Caco-2 (cell line): ENCODE results near the gene ARHGAP24. TPM values are rescaled to one million over a fixed set of nuclear protein-coding genes. Genes with fewer than 3 reads are reported as not detected.

Experiments
- BruUV-seq: library from RNA; stranded (reverse); fragments of 400-500 nt; replicated peaks from 2 replicates; lab custom pipeline; 2021; lab: Mats Ljungman, UMichigan
- CTCF ChIA-PET: fragments of 300-600 bp; sonication (Branson Sonifier 250); formaldehyde crosslinking; loops from one replicate; lab custom pipeline; 2022; ENCODE audit warnings: antibody characterized with exemption; lab: Charles Lee
- POLR2A ChIA-PET: fragments of 300-600 bp; sonication (Branson Sonifier 250); formaldehyde crosslinking; loops from one replicate; lab custom pipeline; 2022; ENCODE audit warnings: antibody characterized with exemption; lab: Charles Lee
- DNase-seq, 2 experiments: peaks; one replicate each; pipeline versions ENCODE4 v3.0.0 to v3.0.0-alpha.2; 2020 to 2022
- H3K27me3 ChIP-seq: replicated peaks from 2 replicates; pipeline ENCODE4 v1.6.0; 2011; ENCODE audit warnings: low read length; ENCODE audit not compliant: control insufficient read depth, insufficient read depth
- H3K36me3 ChIP-seq: 2 replicates; pipeline ENCODE4 v1.5.1; 2011; ENCODE audit warnings: low read length; ENCODE audit not compliant: control insufficient read depth, insufficient read depth
- H3K4me1 ChIP-seq: fragments of 250-450 bp; sonication (Bioruptor Pico); 2 replicates; pipeline ENCODE4 v1.5.1; 2020; ENCODE audit warnings: mild to moderate bottlenecking
- H3K4me3 ChIP-seq: 2 replicates; pipeline ENCODE4 v1.5.1; 2011; ENCODE audit warnings: low read depth, mild to moderate bottlenecking, control low read depth, low read length
- H3K9me3 ChIP-seq: fragments of 250-450 bp; sonication (Bioruptor Pico); 2 replicates; pipeline ENCODE4 v1.5.1; 2020; ENCODE audit warnings: mild to moderate bottlenecking, moderate library complexity
- H3K27ac Mint-ChIP-seq: one replicate; pipeline ENCODE4 v1.8.0; 2022; ENCODE audit warnings: mixed read lengths; ENCODE audit not compliant: unreplicated experiment
- H3K27me3 Mint-ChIP-seq: one replicate; pipeline ENCODE4 v1.8.0; 2022; ENCODE audit warnings: mixed read lengths; ENCODE audit not compliant: insufficient read depth, unreplicated experiment
- H3K36me3 Mint-ChIP-seq: one replicate; pipeline ENCODE4 v1.8.0; 2022; ENCODE audit warnings: mild to moderate bottlenecking, mixed read lengths; ENCODE audit not compliant: insufficient read depth, unreplicated experiment
- H3K4me1 Mint-ChIP-seq: one replicate; pipeline ENCODE4 v1.8.0; 2022; ENCODE audit warnings: low read depth, mixed read lengths; ENCODE audit not compliant: unreplicated experiment
- H3K4me3 Mint-ChIP-seq: one replicate; pipeline ENCODE4 v1.8.0; 2022; ENCODE audit warnings: mild to moderate bottlenecking, moderate library complexity, mixed read lengths; ENCODE audit not compliant: unreplicated experiment
- H3K9me3 Mint-ChIP-seq: one replicate; pipeline ENCODE4 v1.8.0; 2022; ENCODE audit warnings: mixed read lengths; ENCODE audit not compliant: unreplicated experiment
- intact Hi-C: fragments of 100-400 bp; cut with micrococcal nuclease; formaldehyde crosslinking; loops from one replicate; pipeline ENCODE4 v1.10.0; 2022; ENCODE audit not compliant: unreplicated experiment
- total RNA-seq: library from RNA; stranded (reverse); gene quantifications from 2 replicates; pipeline ENCODE4 v1.2.3, GENCODE V29; 2022
- TF ChIP-seq, protein P1 (sequence below), 2 experiments: fragments of 200-600 bp in 1 of 2; IDR thresholded peaks; 1 replicate in 1 of 2; 2 replicates in 1 of 2; pipeline versions ENCODE4 v1.5.1 to v1.8.0; 2011 to 2022; ENCODE audit warnings: antibody characterized with exemption in 1 of 2, control low read depth in 1 of 2, inconsistent platforms in 1 of 2, low read depth in 1 of 2, low read length in 1 of 2, mild to moderate bottlenecking in 1 of 2, moderate library complexity in 1 of 2; ENCODE audit not compliant: insufficient read depth in 1 of 2, severe bottlenecking in 1 of 2, unreplicated experiment in 1 of 2

ARHGAP24 gene
- total RNA-seq, 1 experiment from 2014 or later = 2.8 TPM

GRCh38 chr4:85884251-85884650, 409.3 kb downstream of the ARHGAP24 start:
- no peaks in the 10 kb centered on the region for H3K36me3 ChIP-seq
- ChIA-PET POLR2A (no interaction called here), CTCF (no interaction called here)
- Mint-ChIP-seq H3K4me1 (no peaks in the 10 kb centered on the region), H3K36me3 (no peaks in the 10 kb centered on the region), H3K27ac (no peak overlapping the region), H3K4me3 (no peak overlapping the region), H3K27me3 (peaks cover 8% of the 10 kb centered on the region), H3K9me3 (no peaks in the 10 kb centered on the region)
- no peak overlapping the region for H3K4me3 ChIP-seq
- no peak for DNase-seq
- BruUV-seq = no TSS peak
- TF ChIP-seq, protein P1, sequence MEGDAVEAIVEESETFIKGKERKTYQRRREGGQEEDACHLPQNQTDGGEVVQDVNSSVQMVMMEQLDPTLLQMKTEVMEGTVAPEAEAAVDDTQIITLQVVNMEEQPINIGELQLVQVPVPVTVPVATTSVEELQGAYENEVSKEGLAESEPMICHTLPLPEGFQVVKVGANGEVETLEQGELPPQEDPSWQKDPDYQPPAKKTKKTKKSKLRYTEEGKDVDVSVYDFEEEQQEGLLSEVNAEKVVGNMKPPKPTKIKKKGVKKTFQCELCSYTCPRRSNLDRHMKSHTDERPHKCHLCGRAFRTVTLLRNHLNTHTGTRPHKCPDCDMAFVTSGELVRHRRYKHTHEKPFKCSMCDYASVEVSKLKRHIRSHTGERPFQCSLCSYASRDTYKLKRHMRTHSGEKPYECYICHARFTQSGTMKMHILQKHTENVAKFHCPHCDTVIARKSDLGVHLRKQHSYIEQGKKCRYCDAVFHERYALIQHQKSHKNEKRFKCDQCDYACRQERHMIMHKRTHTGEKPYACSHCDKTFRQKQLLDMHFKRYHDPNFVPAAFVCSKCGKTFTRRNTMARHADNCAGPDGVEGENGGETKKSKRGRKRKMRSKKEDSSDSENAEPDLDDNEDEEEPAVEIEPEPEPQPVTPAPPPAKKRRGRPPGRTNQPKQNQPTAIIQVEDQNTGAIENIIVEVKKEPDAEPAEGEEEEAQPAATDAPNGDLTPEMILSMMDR (IDR thresholded peaks at IDR 0.05; ENCODE audit: insufficient read depth in 1 of 2, low read depth in 1 of 2, low read length in 1 of 2, severe bottlenecking in 1 of 2, unreplicated experiment in 1 of 2) = no peak
- H3K27me3 ChIP-seq = no peaks in the 10 kb centered on the region
- H3K4me1 ChIP-seq = no peaks in the 10 kb centered on the region
- intact Hi-C loops = no loop called here
- H3K9me3 ChIP-seq = no peaks in the 10 kb centered on the region

GRCh38 chr4:85886665-85887064, 411.7 kb downstream of the ARHGAP24 start:
- no peak overlapping the region for H3K27ac Mint-ChIP-seq
- H3K36me3 Mint-ChIP-seq = no peaks in the 10 kb centered on the region
- Histone ChIP-seq H3K27me3 (no peaks in the 10 kb centered on the region), H3K36me3 (no peaks in the 10 kb centered on the region), H3K9me3 (no peaks in the 10 kb centered on the region), H3K4me1 (no peaks in the 10 kb centered on the region), H3K4me3 (no peak overlapping the region)
- peaks cover 11% of the 10 kb centered on the region for H3K4me1 Mint-ChIP-seq
- DNase-seq = no peak
- no TSS peak for BruUV-seq
- H3K9me3 Mint-ChIP-seq = no peaks in the 10 kb centered on the region
- POLR2A ChIA-PET = no interaction called here
- CTCF ChIA-PET = no interaction called here
- TF ChIP-seq, protein P1 (IDR thresholded peaks at IDR 0.05; ENCODE audit: insufficient read depth in 1 of 2, low read depth in 1 of 2, low read length in 1 of 2, severe bottlenecking in 1 of 2, unreplicated experiment in 1 of 2) = no peak
- peaks cover 8% of the 10 kb centered on the region for H3K27me3 Mint-ChIP-seq
- intact Hi-C loops = no loop called here
- H3K4me3 Mint-ChIP-seq = no peak overlapping the region

GRCh38 chr4:85889314-85889713, 414.4 kb downstream of the ARHGAP24 start:
- Mint-ChIP-seq H3K4me3 (no peak overlapping the region), H3K27me3 (no peaks in the 10 kb centered on the region), H3K36me3 (no peaks in the 10 kb centered on the region), H3K4me1 (peaks cover 11% of the 10 kb centered on the region), H3K27ac (no peak overlapping the region), H3K9me3 (no peaks in the 10 kb centered on the region)
- BruUV-seq = no TSS peak
- TF ChIP-seq, protein P1 (IDR thresholded peaks at IDR 0.05; ENCODE audit: insufficient read depth in 1 of 2, low read depth in 1 of 2, low read length in 1 of 2, severe bottlenecking in 1 of 2, unreplicated experiment in 1 of 2) = no peak
- Histone ChIP-seq H3K9me3 (no peaks in the 10 kb centered on the region), H3K27me3 (no peaks in the 10 kb centered on the region), H3K4me3 (no peak overlapping the region), H3K4me1 (no peaks in the 10 kb centered on the region), H3K36me3 (no peaks in the 10 kb centered on the region)
- POLR2A ChIA-PET = no interaction called here
- CTCF ChIA-PET = no interaction called here
- intact Hi-C loops = no loop called here
- no peak for DNase-seq
